WTC11 (cell line): ENCODE results near the gene STAC. TPM values are rescaled to one million over a fixed set of nuclear protein-coding genes. Genes with fewer than 3 reads are reported as not detected.
"Not testable (repeated sequence)": the region's sequence is repeated elsewhere in the genome, so short reads cannot be mapped to it uniquely, and the experiment has no call there.

Experiments used
- ATAC-seq: fragments of 200-7000 bp; cut with Tn5 transposase; 2 replicates; pipeline ENCODE4 v1.10.0; 2021; ENCODE audit warnings: mild to moderate bottlenecking, moderate library complexity
- CTCF ChIA-PET: fragments of 300-600 bp; sonication (Branson Sonifier 250); formaldehyde crosslinking; loops from one replicate; lab custom pipeline; 2021; ENCODE audit warnings: antibody characterized with exemption; lab: Charles Lee
- POLR2A ChIA-PET: fragments of 350-600 bp; sonication (Branson Sonifier 250); formaldehyde crosslinking; loops from one replicate; lab custom pipeline; 2021; ENCODE audit warnings: antibody characterized with exemption; lab: Charles Lee
- DNase-seq: peaks from one replicate; pipeline ENCODE4 v3.0.0; 2021; ENCODE audit warnings: low spot score
- H3K27ac Mint-ChIP-seq: 2 replicates; pipeline ENCODE4 v1.8.0; 2021; ENCODE audit warnings: mixed read lengths
- H3K27me3 Mint-ChIP-seq: 2 replicates; pipeline ENCODE4 v1.8.0; 2021; ENCODE audit warnings: low read depth, mild to moderate bottlenecking, moderate library complexity, mixed read lengths
- H3K36me3 Mint-ChIP-seq: 2 replicates; pipeline ENCODE4 v1.8.0; 2021; ENCODE audit warnings: mixed read lengths
- H3K4me1 Mint-ChIP-seq: 2 replicates; pipeline ENCODE4 v1.8.0; 2022; ENCODE audit warnings: mixed read lengths
- H3K4me3 Mint-ChIP-seq: 2 replicates; pipeline ENCODE4 v1.8.0; 2021; ENCODE audit warnings: mild to moderate bottlenecking, moderate library complexity, mixed read lengths
- H3K9me3 Mint-ChIP-seq: 2 replicates; pipeline ENCODE4 v1.8.0; 2021; ENCODE audit warnings: mixed read lengths
- AR ChIP-seq: fragments of 250-450 bp; sonication (Bioruptor Pico); IDR thresholded peaks from 2 replicates; pipeline ENCODE4 v1.9.0; 2021; ENCODE audit warnings: mild to moderate bottlenecking
- ELF4 ChIP-seq: sonication (generic); formaldehyde crosslinking; IDR thresholded peaks from 2 replicates; pipeline ENCODE4 v1.8.1; 2022; ENCODE audit warnings: low read depth, mild to moderate bottlenecking, moderate library complexity, missing genetic modification reagents
- EMX1 ChIP-seq: fragments of 250-450 bp; sonication (Bioruptor Pico); IDR thresholded peaks from 2 replicates; pipeline ENCODE4 v1.8.0; 2021; ENCODE audit warnings: mild to moderate bottlenecking
- FOXP1 ChIP-seq: sonication (generic); formaldehyde crosslinking; IDR thresholded peaks from 2 replicates; pipeline ENCODE4 v1.8.0; 2022; ENCODE audit warnings: missing genetic modification reagents, mild to moderate bottlenecking, moderate library complexity, borderline replicate concordance
- GABPB1 ChIP-seq: sonication (generic); formaldehyde crosslinking; IDR thresholded peaks from 2 replicates; pipeline ENCODE4 v1.8.1; 2023; ENCODE audit warnings: mild to moderate bottlenecking, missing genetic modification reagents
- MLX ChIP-seq: sonication (generic); formaldehyde crosslinking; IDR thresholded peaks from 2 replicates; pipeline ENCODE4 v1.8.1; 2023; ENCODE audit warnings: mild to moderate bottlenecking, missing genetic modification reagents, moderate library complexity
- MYBL2 ChIP-seq: sonication (generic); formaldehyde crosslinking; IDR thresholded peaks from 2 replicates; pipeline ENCODE4 v1.8.1; 2023; ENCODE audit warnings: mild to moderate bottlenecking, moderate library complexity, missing genetic modification reagents
- NFYB ChIP-seq: sonication (generic); formaldehyde crosslinking; conservative IDR thresholded peaks from 2 replicates; pipeline ENCODE4 v1.8.0; 2022; ENCODE audit warnings: low read depth, missing genetic modification reagents
- NR3C1 ChIP-seq: sonication (generic); formaldehyde crosslinking; conservative IDR thresholded peaks from 2 replicates; pipeline ENCODE4 v1.8.1; 2023; ENCODE audit warnings: low read depth, mild to moderate bottlenecking, missing genetic modification reagents
- STAT6 ChIP-seq: sonication (generic); formaldehyde crosslinking; conservative IDR thresholded peaks from 2 replicates; pipeline ENCODE4 v1.8.1; 2023; ENCODE audit warnings: mild to moderate bottlenecking, low read depth, missing genetic modification reagents, moderate library complexity
- TP53 ChIP-seq: sonication (generic); formaldehyde crosslinking; IDR thresholded peaks from 2 replicates; pipeline ENCODE4 v1.8.1; 2023; ENCODE audit warnings: mild to moderate bottlenecking, missing genetic modification reagents
- ZNF416 ChIP-seq: fragments of 250-450 bp; sonication (Bioruptor Pico); IDR thresholded peaks from 2 replicates; pipeline ENCODE4 v1.9.0; 2021; ENCODE audit warnings: mild to moderate bottlenecking, inconsistent platforms
- ZNF671 ChIP-seq: fragments of 250-450 bp; sonication (Bioruptor Pico); IDR thresholded peaks from 2 replicates; pipeline ENCODE4 v1.8.0; 2021; ENCODE audit warnings: mild to moderate bottlenecking
- total RNA-seq: library from RNA; stranded (reverse); gene quantifications from 3 replicates; pipeline ENCODE4 v1.2.3, GENCODE V29; 2021
- TF ChIP-seq, protein P1 (sequence below): sonication (generic); formaldehyde crosslinking; IDR thresholded peaks from 2 replicates; pipeline ENCODE4 v1.8.1; 2023; ENCODE audit warnings: mild to moderate bottlenecking, missing genetic modification reagents, moderate library complexity

STAC gene
- total RNA-seq, 1 experiment from 2014 or later, result 5.6 TPM

GRCh38 chr3:36496684-36497633 is 116.7 kb downstream of the STAC start:
- ChIA-PET POLR2A (no interaction called here), CTCF (no interaction called here)
- no peak for DNase-seq
- H3K9me3 Mint-ChIP-seq, result peaks cover 4% of the 10 kb centered on the region; the same call in 1 of the 2 replicates
- H3K27me3 Mint-ChIP-seq, result no peaks in the 10 kb centered on the region
- peaks cover 5% of the 10 kb centered on the region for H3K4me1 Mint-ChIP-seq
- H3K36me3 Mint-ChIP-seq, result no peaks in the 10 kb centered on the region
- TF ChIP-seq ZNF671, result no peak
- TF ChIP-seq, all 79 proteins: peak for 0
- no peak overlapping the region for H3K27ac Mint-ChIP-seq
- ATAC-seq, result no peak
- H3K4me3 Mint-ChIP-seq, result no peak overlapping the region

DNA sequence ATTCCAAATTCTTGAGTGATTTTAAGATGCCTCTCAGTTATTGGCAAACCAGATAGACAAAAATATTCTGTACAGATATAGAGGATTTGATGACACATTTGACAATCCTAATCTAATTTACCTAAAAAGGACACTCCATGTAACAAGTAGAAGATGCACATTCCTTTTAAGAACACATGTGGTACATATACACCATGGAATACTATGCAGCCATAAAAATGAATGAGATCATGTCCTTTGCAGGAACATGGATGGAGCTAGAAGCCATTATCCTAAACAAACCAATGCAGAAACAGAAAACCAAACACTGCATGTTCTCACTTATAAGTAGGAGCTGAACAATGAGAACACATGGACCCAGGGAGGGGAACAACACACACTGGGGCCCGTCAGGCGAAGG is 119.7 kb downstream of the STAC start:
- CTCF ChIA-PET, H3K4me1 Mint-ChIP-seq, H3K36me3 Mint-ChIP-seq, H3K4me3 Mint-ChIP-seq, H3K27ac Mint-ChIP-seq, H3K9me3 Mint-ChIP-seq, ATAC-seq, H3K27me3 Mint-ChIP-seq, POLR2A ChIA-PET, DNase-seq: not testable (repeated sequence)

DNA sequence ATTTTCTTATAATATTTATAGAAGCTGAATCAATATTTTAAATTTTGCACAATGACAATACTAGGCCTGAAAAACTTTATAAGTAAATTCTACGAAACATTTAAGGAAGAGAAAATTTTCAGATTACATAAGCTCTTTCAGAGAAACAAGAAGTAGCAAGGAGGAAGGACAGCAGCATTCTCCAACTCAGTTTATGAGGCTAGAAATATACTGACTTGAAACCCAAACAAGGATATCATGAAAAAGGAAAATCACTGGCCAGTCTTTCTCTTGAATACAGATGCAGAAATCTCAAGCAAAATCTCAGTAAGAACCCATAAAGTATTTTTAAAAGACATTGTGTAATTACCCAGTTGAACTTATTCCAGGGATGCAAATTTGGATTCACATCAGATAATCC is 121.3 kb downstream of the STAC start:
- H3K27ac Mint-ChIP-seq, result no peak overlapping the region
- POLR2A ChIA-PET, result no interaction called here
- H3K36me3 Mint-ChIP-seq, result peaks cover 7% of the 10 kb centered on the region
- CTCF ChIA-PET, result no interaction called here
- H3K4me1 Mint-ChIP-seq, result no peaks in the 10 kb centered on the region
- H3K9me3 Mint-ChIP-seq, result peaks cover 4% of the 10 kb centered on the region; the same call in 1 of the 2 replicates
- no peaks in the 10 kb centered on the region for H3K27me3 Mint-ChIP-seq
- TF ChIP-seq AR (CRISPR knock-in tag) (no peak), MLX (CRISPR knock-in tag) (no peak), EMX1 (no peak), TP53 (CRISPR knock-in tag) (no peak), NFYB (CRISPR knock-in tag) (no peak), FOXP1 (CRISPR knock-in tag) (no peak), ELF4 (no peak), GABPB1 (no peak), MYBL2 (CRISPR knock-in tag) (no peak), STAT6 (CRISPR knock-in tag) (no peak), NR3C1 (CRISPR knock-in tag) (no peak), ZNF416 (CRISPR knock-in tag) (no peak)
- TF ChIP-seq, protein P1, sequence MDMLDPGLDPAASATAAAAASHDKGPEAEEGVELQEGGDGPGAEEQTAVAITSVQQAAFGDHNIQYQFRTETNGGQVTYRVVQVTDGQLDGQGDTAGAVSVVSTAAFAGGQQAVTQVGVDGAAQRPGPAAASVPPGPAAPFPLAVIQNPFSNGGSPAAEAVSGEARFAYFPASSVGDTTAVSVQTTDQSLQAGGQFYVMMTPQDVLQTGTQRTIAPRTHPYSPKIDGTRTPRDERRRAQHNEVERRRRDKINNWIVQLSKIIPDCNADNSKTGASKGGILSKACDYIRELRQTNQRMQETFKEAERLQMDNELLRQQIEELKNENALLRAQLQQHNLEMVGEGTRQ (CRISPR knock-in tag), result no peak
- DNase-seq, result no peak
- ATAC-seq, result no peak
- no peak overlapping the region for H3K4me3 Mint-ChIP-seq
